ENCODE data around the gene SOX13. TPM values are rescaled to one million over a fixed set of nuclear protein-coding genes. Genes with fewer than 3 reads are reported as not detected.

The SOX13 gene
- polyA plus RNA-seq, 3 donors = 0.52 TPM; not detected in 2

DNA sequence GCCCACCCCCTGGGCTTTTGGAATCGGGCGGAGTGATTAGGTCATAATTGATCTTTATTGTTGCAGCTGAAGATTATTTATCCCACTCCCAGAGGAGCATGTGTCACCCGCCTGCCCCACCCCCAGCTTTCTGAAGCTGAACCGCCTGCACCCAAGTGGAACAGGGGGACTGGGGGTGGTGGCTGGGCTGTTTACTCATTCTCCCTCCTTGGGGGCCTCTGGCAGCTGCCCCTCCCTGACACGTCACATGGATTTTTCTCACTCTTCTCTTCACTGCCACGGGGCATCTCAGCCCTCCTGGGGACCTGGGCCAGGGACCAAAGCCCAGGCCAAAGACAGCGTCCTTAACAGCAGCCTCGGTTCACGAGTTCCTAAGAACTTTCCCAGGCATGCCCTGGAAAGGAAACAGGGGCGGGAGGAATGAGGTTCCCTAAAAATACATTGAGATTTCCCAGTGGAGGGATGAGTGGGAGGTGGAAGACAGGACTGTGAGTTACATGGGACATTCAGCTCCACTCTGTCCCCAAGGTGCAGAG lies 31.6 kb upstream of the SOX13 start:
- no peaks in the 10 kb centered on the region for H3K4me1 ChIP-seq (ENCODE audit: control insufficient read depth in 1 of 2, insufficient read depth in 2 of 2, low read length in 2 of 2)
- intact Hi-C loops (cut with micrococcal nuclease) = no loop called here
- H3K27ac ChIP-seq (ENCODE audit: low read depth in 1 of 2, low read length in 2 of 2) = no peak overlapping the region
- H4K20me1 ChIP-seq (ENCODE audit: insufficient read depth, low read length) = no peaks in the 10 kb centered on the region
- no peak overlapping the region for H3K4me3 Mint-ChIP-seq
- H3K4me1 Mint-ChIP-seq = peaks cover 4% of the 10 kb centered on the region
- no peak overlapping the region for H3K9ac ChIP-seq (ENCODE audit: insufficient read depth, low read length, poor library complexity, severe bottlenecking)
- DNase-seq = no peak
- TF ChIP-seq, protein P1, sequence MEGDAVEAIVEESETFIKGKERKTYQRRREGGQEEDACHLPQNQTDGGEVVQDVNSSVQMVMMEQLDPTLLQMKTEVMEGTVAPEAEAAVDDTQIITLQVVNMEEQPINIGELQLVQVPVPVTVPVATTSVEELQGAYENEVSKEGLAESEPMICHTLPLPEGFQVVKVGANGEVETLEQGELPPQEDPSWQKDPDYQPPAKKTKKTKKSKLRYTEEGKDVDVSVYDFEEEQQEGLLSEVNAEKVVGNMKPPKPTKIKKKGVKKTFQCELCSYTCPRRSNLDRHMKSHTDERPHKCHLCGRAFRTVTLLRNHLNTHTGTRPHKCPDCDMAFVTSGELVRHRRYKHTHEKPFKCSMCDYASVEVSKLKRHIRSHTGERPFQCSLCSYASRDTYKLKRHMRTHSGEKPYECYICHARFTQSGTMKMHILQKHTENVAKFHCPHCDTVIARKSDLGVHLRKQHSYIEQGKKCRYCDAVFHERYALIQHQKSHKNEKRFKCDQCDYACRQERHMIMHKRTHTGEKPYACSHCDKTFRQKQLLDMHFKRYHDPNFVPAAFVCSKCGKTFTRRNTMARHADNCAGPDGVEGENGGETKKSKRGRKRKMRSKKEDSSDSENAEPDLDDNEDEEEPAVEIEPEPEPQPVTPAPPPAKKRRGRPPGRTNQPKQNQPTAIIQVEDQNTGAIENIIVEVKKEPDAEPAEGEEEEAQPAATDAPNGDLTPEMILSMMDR (IDR thresholded peaks at IDR 0.05) = no peak
- H3K36me3 ChIP-seq (replicated peaks in 1 of 2; ENCODE audit: control insufficient read depth in 1 of 2, insufficient read depth in 2 of 2, low read length in 2 of 2) = no peaks in the 10 kb centered on the region
- no peak overlapping the region for H3K4me2 ChIP-seq (replicated peaks; ENCODE audit: extremely low read depth, low read length, poor library complexity, severe bottlenecking)
- no peaks in the 10 kb centered on the region for H3K9me3 ChIP-seq (replicated peaks in 1 of 2; ENCODE audit: control insufficient read depth in 1 of 2, insufficient read depth in 1 of 2, low read length in 2 of 2)
- no peaks in the 10 kb centered on the region for H3K27me3 ChIP-seq (ENCODE audit: control insufficient read depth in 2 of 2, insufficient read depth in 2 of 2, low read length in 2 of 2)
- no peak overlapping the region for H2AFZ ChIP-seq (ENCODE audit: insufficient read depth, low read depth, low read length, poor library complexity, severe bottlenecking)
- H3K4me3 ChIP-seq (replicated peaks in 1 of 3; ENCODE audit: low read depth in 2 of 3, low read length in 3 of 3) = no peak overlapping the region
- peaks cover 0 to 2% (median 0%) of the 10 kb centered on the region in 7 donors for H3K9me3 Mint-ChIP-seq
- WGBS (ENCODE audit: insufficient coverage) = no CpG with 5 or more reads among the region's 10 CpGs
- peaks cover 0 to 3% (median 2%) of the 10 kb centered on the region in 3 donors for H3K27me3 Mint-ChIP-seq (ENCODE audit: low read depth in 3 of 3)
- no peaks in the 10 kb centered on the region for H3K79me2 ChIP-seq (ENCODE audit: insufficient read depth, low read length)
- no peaks in the 10 kb centered on the region for H3K36me3 Mint-ChIP-seq
- no peak overlapping the region for H3K27ac Mint-ChIP-seq

DNA sequence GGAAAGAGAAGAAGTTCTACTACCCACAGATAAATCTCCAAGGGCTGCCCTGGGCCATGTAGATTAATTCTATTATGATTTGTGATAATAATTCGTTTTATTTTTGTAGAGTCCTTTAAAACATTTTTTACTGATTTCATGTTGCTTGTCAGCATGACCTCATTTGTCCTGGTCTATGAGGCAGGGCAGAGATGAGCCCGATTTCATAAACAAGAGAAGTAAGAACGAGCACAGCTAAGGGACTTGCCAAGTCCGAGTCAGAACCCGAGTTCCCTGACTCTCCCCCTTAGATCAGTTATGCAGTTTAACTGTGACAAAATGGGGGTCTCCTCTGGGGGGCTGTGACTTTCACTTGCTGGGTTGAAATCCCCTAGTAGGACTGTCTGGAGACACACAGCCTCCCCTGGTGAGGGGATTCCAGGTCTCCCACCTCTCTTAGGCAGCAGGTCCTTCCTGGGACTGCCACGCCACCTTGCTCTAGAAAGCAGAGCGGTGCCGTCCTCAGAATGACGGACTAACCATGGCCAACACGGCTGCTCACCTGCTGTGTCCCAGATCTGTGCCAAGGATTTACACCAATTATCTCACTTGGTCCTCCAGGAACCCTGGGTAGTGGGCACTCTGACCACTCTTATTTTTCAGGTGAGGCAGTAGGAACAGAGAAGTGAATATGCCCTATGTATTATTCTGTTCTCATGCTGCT lies 31.0 kb upstream of the SOX13 start:
- intact Hi-C loops (cut with micrococcal nuclease) = no loop called here
- H3K79me2 ChIP-seq (ENCODE audit: insufficient read depth, low read length) = no peaks in the 10 kb centered on the region
- H3K4me3 ChIP-seq (replicated peaks in 1 of 3; ENCODE audit: low read depth in 2 of 3, low read length in 3 of 3) = no peak overlapping the region
- Mint-ChIP-seq H3K4me3 (no peak overlapping the region), H3K27me3 (ENCODE audit: low read depth in 3 of 3) (peaks cover 0 to 3% (median 2%) of the 10 kb centered on the region in 3 donors), H3K9me3 (peaks cover 0 to 2% (median 0%) of the 10 kb centered on the region in 7 donors), H3K36me3 (no peaks in the 10 kb centered on the region), H3K27ac (no peak overlapping the region), H3K4me1 (peaks cover 4% of the 10 kb centered on the region)
- H3K27me3 ChIP-seq (ENCODE audit: control insufficient read depth in 2 of 2, insufficient read depth in 2 of 2, low read length in 2 of 2) = no peaks in the 10 kb centered on the region
- H3K9ac ChIP-seq (ENCODE audit: insufficient read depth, low read length, poor library complexity, severe bottlenecking) = no peak overlapping the region
- no peak overlapping the region for H2AFZ ChIP-seq (ENCODE audit: insufficient read depth, low read depth, low read length, poor library complexity, severe bottlenecking)
- H3K4me2 ChIP-seq (replicated peaks; ENCODE audit: extremely low read depth, low read length, poor library complexity, severe bottlenecking) = no peak overlapping the region
- WGBS (ENCODE audit: insufficient coverage) = 98% methylated on average over 7 of the region's 10 CpGs
- H4K20me1 ChIP-seq (ENCODE audit: insufficient read depth, low read length) = no peaks in the 10 kb centered on the region
- H3K27ac ChIP-seq (ENCODE audit: low read depth in 1 of 2, low read length in 2 of 2) = no peak overlapping the region
- DNase-seq = no peak
- H3K9me3 ChIP-seq (replicated peaks in 1 of 2; ENCODE audit: control insufficient read depth in 1 of 2, insufficient read depth in 1 of 2, low read length in 2 of 2) = no peaks in the 10 kb centered on the region
- no peaks in the 10 kb centered on the region for H3K36me3 ChIP-seq (replicated peaks in 1 of 2; ENCODE audit: control insufficient read depth in 1 of 2, insufficient read depth in 2 of 2, low read length in 2 of 2)
- TF ChIP-seq, protein P1 (IDR thresholded peaks at IDR 0.05) = no peak
- H3K4me1 ChIP-seq (ENCODE audit: control insufficient read depth in 1 of 2, insufficient read depth in 2 of 2, low read length in 2 of 2) = no peaks in the 10 kb centered on the region

Data from CD14-positive monocyte (primary cell).